Hepatocyte (in vitro differentiated cells): ENCODE measurements around the gene PDHX.

Source experiments
- EZH2 ChIP-seq: fragments of 200-600 bp; sonication (generic); IDR thresholded peaks from 2 replicates; pipeline ENCODE4 v1.6.1; 2016; ENCODE audit warnings: antibody characterized with exemption, mild to moderate bottlenecking, borderline replicate concordance
- EZH2phosphoT487 ChIP-seq: fragments of 200-600 bp; sonication (generic); IDR thresholded peaks from one replicate; pipeline ENCODE4 v1.6.1; 2018; ENCODE audit warnings: antibody characterized with exemption, mild to moderate bottlenecking, low read depth, moderate library complexity; ENCODE audit not compliant: unreplicated experiment, severe bottlenecking
- TF ChIP-seq, protein P1 (sequence below): fragments of 200-600 bp; sonication (generic); IDR thresholded peaks from 2 replicates; pipeline ENCODE4 v1.5.1; 2016; ENCODE audit warnings: antibody characterized with exemption, mild to moderate bottlenecking; ENCODE audit not compliant: poor library complexity

DNA sequence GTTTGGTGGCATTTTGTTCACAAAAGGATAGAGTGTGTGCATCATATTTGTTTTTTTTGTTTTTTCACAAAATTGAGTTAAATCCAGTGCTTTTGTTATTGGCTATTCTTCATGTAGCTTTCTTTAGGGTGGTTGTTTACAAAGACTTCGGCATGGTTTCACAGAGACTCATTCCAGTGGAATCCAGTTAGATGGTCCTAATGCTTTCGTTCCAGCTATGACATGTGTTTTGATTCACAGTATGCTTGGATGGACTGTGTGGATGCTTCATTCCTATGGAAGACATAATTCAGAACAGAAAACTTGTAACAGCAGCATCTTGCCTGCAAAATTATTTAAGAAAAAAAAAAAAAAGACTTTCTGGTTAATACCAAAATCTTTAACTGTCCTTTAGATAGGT, 97.9 kb downstream of the PDHX start:
- TF ChIP-seq EZH2 (no peak), EZH2phosphoT487 (no peak)
- TF ChIP-seq, protein P1, sequence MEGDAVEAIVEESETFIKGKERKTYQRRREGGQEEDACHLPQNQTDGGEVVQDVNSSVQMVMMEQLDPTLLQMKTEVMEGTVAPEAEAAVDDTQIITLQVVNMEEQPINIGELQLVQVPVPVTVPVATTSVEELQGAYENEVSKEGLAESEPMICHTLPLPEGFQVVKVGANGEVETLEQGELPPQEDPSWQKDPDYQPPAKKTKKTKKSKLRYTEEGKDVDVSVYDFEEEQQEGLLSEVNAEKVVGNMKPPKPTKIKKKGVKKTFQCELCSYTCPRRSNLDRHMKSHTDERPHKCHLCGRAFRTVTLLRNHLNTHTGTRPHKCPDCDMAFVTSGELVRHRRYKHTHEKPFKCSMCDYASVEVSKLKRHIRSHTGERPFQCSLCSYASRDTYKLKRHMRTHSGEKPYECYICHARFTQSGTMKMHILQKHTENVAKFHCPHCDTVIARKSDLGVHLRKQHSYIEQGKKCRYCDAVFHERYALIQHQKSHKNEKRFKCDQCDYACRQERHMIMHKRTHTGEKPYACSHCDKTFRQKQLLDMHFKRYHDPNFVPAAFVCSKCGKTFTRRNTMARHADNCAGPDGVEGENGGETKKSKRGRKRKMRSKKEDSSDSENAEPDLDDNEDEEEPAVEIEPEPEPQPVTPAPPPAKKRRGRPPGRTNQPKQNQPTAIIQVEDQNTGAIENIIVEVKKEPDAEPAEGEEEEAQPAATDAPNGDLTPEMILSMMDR: no peak
